Keratinocyte (primary cell): ENCODE measurements around the gene MYO1D. TPM values are rescaled to one million over a fixed set of nuclear protein-coding genes. Genes with fewer than 3 reads are reported as not detected.
"Not testable (repeated sequence)": the region's sequence is repeated elsewhere in the genome, so short reads cannot be mapped to it uniquely, and the experiment has no call there.

Source experiments
- DNase-seq: peaks from one replicate; pipeline ENCODE4 v3.0.0-alpha.2; 2011; ENCODE audit warnings: low read depth, missing footprints, low spot score
- FAIRE-seq: peaks from 2 replicates; lab custom pipeline; 2011; peaks lifted over from hg19 to GRCh38; lab: Jason Lieb, UNC
- H2AFZ ChIP-seq: 2 replicates; pipeline ENCODE4 v1.6.0; 2012; ENCODE audit warnings: low read length, control low read depth, inconsistent platforms; ENCODE audit not compliant: control insufficient read depth
- H3K27ac ChIP-seq: 2 replicates; pipeline ENCODE4 v1.5.1; 2011; ENCODE audit warnings: low read length; ENCODE audit not compliant: control insufficient read depth, insufficient read depth
- H3K27me3 ChIP-seq: 3 replicates; pipeline ENCODE4 v1.6.0; 2011; ENCODE audit warnings: low read length; ENCODE audit not compliant: control insufficient read depth, insufficient read depth; ENCODE audit errors: extremely low read depth
- H3K36me3 ChIP-seq, 2 experiments: 2 replicates in 1 of 2; 3 replicates in 1 of 2; pipeline ENCODE4 v1.5.1; 2011; ENCODE audit warnings: low read length in 2 of 2, mild to moderate bottlenecking in 1 of 2; ENCODE audit not compliant: control insufficient read depth in 2 of 2, insufficient read depth in 2 of 2; ENCODE audit errors: extremely low read depth in 1 of 2
- H3K4me1 ChIP-seq: 3 replicates; pipeline ENCODE4 v1.5.1; 2011; ENCODE audit warnings: low read length; ENCODE audit not compliant: control insufficient read depth, insufficient read depth; ENCODE audit errors: extremely low read depth
- H3K4me2 ChIP-seq: 3 replicates; pipeline ENCODE4 v1.6.0; 2011; ENCODE audit warnings: low read depth, low read length; ENCODE audit not compliant: control insufficient read depth, insufficient read depth; ENCODE audit errors: extremely low read depth
- H3K4me3 ChIP-seq, 3 experiments: fragments of 200-600 bp in 1 of 3; sonication (generic) in 1 of 3; 2 replicates in 2 of 3; 3 replicates in 1 of 3; pipeline ENCODE4 v1.5.1; 2011 to 2016; ENCODE audit warnings: low read length in 3 of 3, mild to moderate bottlenecking in 3 of 3, control low read depth in 2 of 3, inconsistent platforms in 1 of 3, low read depth in 1 of 3, mixed read lengths in 1 of 3, mixed run types in 1 of 3, moderate library complexity in 1 of 3; ENCODE audit not compliant: control insufficient read depth in 2 of 3, insufficient read depth in 2 of 3; ENCODE audit errors: extremely low read depth in 1 of 3
- H3K79me2 ChIP-seq: 2 replicates; pipeline ENCODE4 v1.6.0; 2012; ENCODE audit warnings: low read length; ENCODE audit not compliant: control insufficient read depth, insufficient read depth
- H3K9ac ChIP-seq: 3 replicates; pipeline ENCODE4 v1.6.0; 2011; ENCODE audit warnings: low read length; ENCODE audit not compliant: control insufficient read depth, insufficient read depth; ENCODE audit errors: extremely low read depth
- H3K9me1 ChIP-seq: 3 replicates; pipeline ENCODE4 v1.6.0; 2011; ENCODE audit warnings: low read length; ENCODE audit not compliant: control insufficient read depth, insufficient read depth; ENCODE audit errors: extremely low read depth
- H3K9me3 ChIP-seq: 2 replicates; pipeline ENCODE4 v1.5.1; 2012; ENCODE audit warnings: low read depth, low read length; ENCODE audit not compliant: control insufficient read depth
- H4K20me1 ChIP-seq: 3 replicates; pipeline ENCODE4 v1.6.0; 2011; ENCODE audit warnings: low read length; ENCODE audit not compliant: control insufficient read depth, insufficient read depth; ENCODE audit errors: extremely low read depth
- CTCF ChIP-seq, 3 experiments: IDR thresholded peaks in 1 of 3; conservative IDR thresholded peaks in 1 of 3; optimal IDR thresholded peaks in 1 of 3; 2 replicates in 2 of 3; 3 replicates in 1 of 3; pipeline versions ENCODE3 to v1.5.1; 2011; ENCODE audit warnings: low read length in 3 of 3, mild to moderate bottlenecking in 3 of 3, moderate library complexity in 2 of 3, control low read depth in 1 of 3, inconsistent platforms in 1 of 3; ENCODE audit not compliant: insufficient read depth in 2 of 3; ENCODE audit errors: extremely low read depth in 1 of 3
- EZH2 ChIP-seq: IDR thresholded peaks from one replicate; pipeline ENCODE4 v1.6.1; 2012; ENCODE audit warnings: inconsistent platforms, mild to moderate bottlenecking, low read length, moderate library complexity
- dilution Hi-C: fragments of 300-500 bp; cut with MboI; formaldehyde crosslinking; loops from one replicate; pipeline ENCODE4 v1.7.0; 2020; ENCODE audit warnings: low sequenced_read_pairs; ENCODE audit not compliant: extremely low pct_ligation_motif_present
- polyA plus RNA-seq, 5 experiments: library from polyadenylated mRNA; depleted of rRNA in 3 of 5; stranded (reverse) in 3 of 5; stranded (forward) in 1 of 5; unstranded in 1 of 5; fragments of >200 nt; gene quantifications; 1 replicate in 1 of 5; 2 replicates in 3 of 5; 3 replicates in 1 of 5; pipeline versions ENCODE4 v1.2.1 to v1.2.3, GENCODE V29; 2011 to 2012; ENCODE audit warnings: missing spikeins in 2 of 5, low read depth in 1 of 5, low replicate concordance in 1 of 5

The MYO1D gene
- polyA plus RNA-seq, 1 donor (not counting 4 experiments of a cell fraction or from before 2014, with no cell fraction given): 33.7 TPM

- TF ChIP-seq EZH2 (no peak), CTCF (optimal IDR thresholded peaks at IDR 0.05 in 1 of 3, IDR thresholded peaks at IDR 0.05 in 1 of 3, conservative IDR thresholded peaks at IDR 0.05 in 1 of 3; ENCODE audit: extremely low read depth in 1 of 3, insufficient read depth in 2 of 3, low read length in 3 of 3) (no peak)
- H3K4me2 ChIP-seq: no peak overlapping the region
- H3K4me1 ChIP-seq: no peaks in the 10 kb centered on the region
- H2AFZ ChIP-seq: no peak overlapping the region
- H3K9me3 ChIP-seq: no peaks in the 10 kb centered on the region
- H4K20me1 ChIP-seq: no peaks in the 10 kb centered on the region
- H3K4me3 ChIP-seq: no peak overlapping the region
- no peaks in the 10 kb centered on the region for H3K27me3 ChIP-seq
- H3K9ac ChIP-seq: no peak overlapping the region
- peaks cover 85% of the 10 kb centered on the region for H3K79me2 ChIP-seq
- DNase-seq (no peak), FAIRE-seq (no peak)
- H3K36me3 ChIP-seq: peaks cover 21 to 27% of the 10 kb centered on the region in 2 experiments
- dilution Hi-C loops: no loop called here
- no peak overlapping the region for H3K27ac ChIP-seq
- H3K9me1 ChIP-seq: no peaks in the 10 kb centered on the region
Observed at GRCh38 chr17:32451879-32452278, 425.0 kb downstream of the MYO1D start.

GRCh38 chr17:32450379-32450778 is 426.5 kb downstream of the MYO1D start:
- H3K9ac ChIP-seq, H4K20me1 ChIP-seq, H2AFZ ChIP-seq, H3K4me3 ChIP-seq, H3K27ac ChIP-seq, H3K27me3 ChIP-seq, dilution Hi-C loops, H3K4me2 ChIP-seq, FAIRE-seq, H3K9me3 ChIP-seq, H3K9me1 ChIP-seq, DNase-seq: not testable (repeated sequence)
- Histone ChIP-seq H3K4me1 (peaks cover 11% of the 10 kb centered on the region), H3K79me2 (peaks cover 92% of the 10 kb centered on the region), H3K36me3 (peaks cover 22 to 32% of the 10 kb centered on the region in 2 experiments)

GRCh38 chr17:32449963-32450362 is 427.0 kb downstream of the MYO1D start:
- Histone ChIP-seq H3K9me3 (no peaks in the 10 kb centered on the region), H3K4me1 (peaks cover 11% of the 10 kb centered on the region), H3K79me2 (peaks cover 92% of the 10 kb centered on the region), H3K4me3 (no peak overlapping the region), H3K9me1 (no peaks in the 10 kb centered on the region), H3K36me3 (peaks cover 21 to 32% of the 10 kb centered on the region in 2 experiments), H4K20me1 (peaks cover 10% of the 10 kb centered on the region), H3K27ac (no peak overlapping the region), H3K4me2 (no peak overlapping the region), H3K9ac (no peak overlapping the region), H3K27me3 (no peaks in the 10 kb centered on the region), H2AFZ (no peak overlapping the region)
- dilution Hi-C loops: no loop called here
- TF ChIP-seq CTCF (optimal IDR thresholded peaks at IDR 0.05 in 1 of 3, IDR thresholded peaks at IDR 0.05 in 1 of 3, conservative IDR thresholded peaks at IDR 0.05 in 1 of 3; ENCODE audit: extremely low read depth in 1 of 3, insufficient read depth in 2 of 3, low read length in 3 of 3) (no peak), EZH2 (no peak)
- DNase-seq (no peak), FAIRE-seq (no peak)
